SK-MEL-5 (cell line): ENCODE data around the gene PLEKHA7. TPM values are rescaled to one million over a fixed set of nuclear protein-coding genes. Genes with fewer than 3 reads are reported as not detected.
A peak's percentile ranks its signal among the peaks of the same experiment; 100 is the strongest.
"Not testable (repeated sequence)": the region's sequence is repeated elsewhere in the genome, so short reads cannot be mapped to it uniquely, and the experiment has no call there.

Source experiments
- DNase-seq: peaks from one replicate; pipeline ENCODE4 v3.0.0-alpha.2; 2016; ENCODE audit warnings: low read depth, low spot score
- in situ Hi-C: cut with HindIII; loops from 2 replicates; pipeline ENCODE4 v1.10.0; 2016; ENCODE audit warnings: low sequenced_read_pairs, high pct_unique_total_duplicates, low pct_unique_long_range_greater_than_20kb
- total RNA-seq: library from RNA; depleted of rRNA; stranded (reverse); fragments of >200 nt; shearing (Covaris generic); gene quantifications from 2 replicates; pipeline ENCODE4 v1.2.3, GENCODE V29; 2014

The PLEKHA7 gene
- total RNA-seq, 1 experiment from 2014 or later, result 1.7 TPM

GRCh38 chr11:16963316-16963876, 50.8 kb downstream of the PLEKHA7 start:
- in situ Hi-C loops, result no loop called here
- DNase-seq, result no peak

GRCh38 chr11:16962589-16962988, 51.6 kb downstream of the PLEKHA7 start:
- DNase-seq, in situ Hi-C loops: not testable (repeated sequence)

GRCh38 chr11:16962146-16962545, 52.1 kb downstream of the PLEKHA7 start:
- in situ Hi-C loops, result no loop called here

GRCh38 chr11:16960250-16960649, 54.0 kb downstream of the PLEKHA7 start:
- in situ Hi-C loops, result no loop called here
- DNase-seq, result no peak

More at GRCh38 chr11:16962146-16962545, 52.1 kb downstream of the PLEKHA7 start:
- DNase-seq, result no peak

- in situ Hi-C loops, result no loop called here
- DNase-seq, result no peak
Observed at GRCh38 chr11:16959602-16960001, 54.6 kb downstream of the PLEKHA7 start.

- DNase-seq, result no peak
- in situ Hi-C loops, result no loop called here
Observed at GRCh38 chr11:16958833-16959232, 55.4 kb downstream of the PLEKHA7 start.

GRCh38 chr11:16956538-16957153, 57.6 kb downstream of the PLEKHA7 start:
- in situ Hi-C loops, result no loop called here
- DNase-seq, result no peak

GRCh38 chr11:16953663-16954062, 60.6 kb downstream of the PLEKHA7 start:
- no peak for DNase-seq
- in situ Hi-C loops, result no loop called here

GRCh38 chr11:16946477-16947282, 67.5 kb downstream of the PLEKHA7 start:
- DNase-seq, result no peak
- in situ Hi-C loops, result no loop called here

- DNase-seq, result peak; percentile 86
- in situ Hi-C loops, result no loop called here
Observed at GRCh38 chr11:16945671-16946469, 68.3 kb downstream of the PLEKHA7 start.

- no peak for DNase-seq
- in situ Hi-C loops, result no loop called here
Observed at GRCh38 chr11:16942911-16943310, 71.3 kb downstream of the PLEKHA7 start.

GRCh38 chr11:16942342-16942741, 71.9 kb downstream of the PLEKHA7 start:
- in situ Hi-C loops, result no loop called here
- no peak for DNase-seq

- in situ Hi-C loops, result no loop called here
Observed at GRCh38 chr11:16941935-16942334, 72.3 kb downstream of the PLEKHA7 start.

GRCh38 chr11:16938061-16938460, 76.2 kb downstream of the PLEKHA7 start:
- in situ Hi-C loops, result no loop called here
- DNase-seq, result peak; percentile 75

More at GRCh38 chr11:16941935-16942334, 72.3 kb downstream of the PLEKHA7 start:
- no peak for DNase-seq

GRCh38 chr11:16936643-16937042, 77.6 kb downstream of the PLEKHA7 start:
- no peak for DNase-seq
- in situ Hi-C loops, result no loop called here

- peak; percentile 80 for DNase-seq
- in situ Hi-C loops, result no loop called here
Observed at GRCh38 chr11:16935518-16936302, 78.5 kb downstream of the PLEKHA7 start.
